Mammary epithelial cell (primary cell): ENCODE data around the gene HOXB4.
"Not testable (repeated sequence)": the region's sequence is repeated elsewhere in the genome, so short reads cannot be mapped to it uniquely, and the experiment has no call there.

ENCODE experiments used
- CTCF ChIP-seq, 2 donors: IDR thresholded peaks in 1 of 2; conservative IDR thresholded peaks in 1 of 2; 2 replicates each; pipeline ENCODE4 v1.5.1; 2011 to 2012; ENCODE audit warnings: inconsistent platforms in 2 of 2, low read length in 2 of 2, mild to moderate bottlenecking in 2 of 2, control low read depth in 1 of 2, low read depth in 1 of 2; ENCODE audit not compliant: insufficient read depth in 1 of 2; ENCODE audit errors: extremely low read depth in 1 of 2
- EZH2 ChIP-seq: IDR thresholded peaks from 2 replicates; pipeline ENCODE4 v1.6.1; 2012; ENCODE audit warnings: low read length, inconsistent platforms, borderline replicate concordance

- TF ChIP-seq CTCF (conservative IDR thresholded peaks at IDR 0.05 in 1 of 2, IDR thresholded peaks at IDR 0.05 in 1 of 2; ENCODE audit: extremely low read depth in 1 of 2, insufficient read depth in 1 of 2, low read depth in 1 of 2, low read length in 2 of 2); EZH2: not testable (repeated sequence)
These were observed 42.2 kb downstream of the HOXB4 start for GRCh38 chr17:48535793-48536559.
